H1 (cell line): ENCODE data around the gene EPB41L4B. TPM values are rescaled to one million over a fixed set of nuclear protein-coding genes. Genes with fewer than 3 reads are reported as not detected.

Source experiments
- CTCF ChIA-PET: fragments of 300-600 bp; sonication (Branson Sonifier 250); formaldehyde crosslinking; loops from one replicate; lab custom pipeline; 2021; ENCODE audit not compliant: partially characterized antibody; lab: Charles Lee
- POLR2A ChIA-PET: fragments of 300-600 bp; sonication (Branson Sonifier 250); formaldehyde crosslinking; loops from one replicate; lab custom pipeline; 2021; ENCODE audit warnings: inconsistent platforms; ENCODE audit not compliant: partially characterized antibody; lab: Charles Lee
- DNase-seq, 2 experiments: peaks; one replicate each; pipeline versions ENCODE4 v3.0.0 to v3.0.0-alpha.2; 2010 to 2022; ENCODE audit warnings: low spot score in 2 of 2, low read depth in 1 of 2, mixed read lengths in 1 of 2
- FAIRE-seq: peaks from 2 replicates; lab custom pipeline; 2011; peaks lifted over from hg19 to GRCh38; lab: Jason Lieb, UNC
- H2AFZ ChIP-seq: 2 replicates; pipeline ENCODE4 v1.8.1; 2012; ENCODE audit warnings: low read length, inconsistent platforms
- H2AK5ac ChIP-seq: 2 replicates; pipeline ENCODE4 v1.6.1; 2013; ENCODE audit warnings: low read depth, low read length
- H2BK120ac ChIP-seq: replicated peaks from 2 replicates; pipeline ENCODE3; 2013; ENCODE audit warnings: low read depth, low read length, inconsistent platforms
- H2BK12ac ChIP-seq: 2 replicates; pipeline ENCODE4 v1.6.1; 2013; ENCODE audit warnings: low read depth, low read length
- H2BK15ac ChIP-seq: 2 replicates; pipeline ENCODE4 v1.6.1; 2013; ENCODE audit warnings: low read length
- H2BK20ac ChIP-seq: 2 replicates; pipeline ENCODE4 v1.6.1; 2013; ENCODE audit warnings: low read length
- H2BK5ac ChIP-seq: 2 replicates; pipeline ENCODE4 v1.6.1; 2013; ENCODE audit warnings: low read depth, low read length
- H3K14ac ChIP-seq: 2 replicates; pipeline ENCODE4 v1.6.1; 2013; ENCODE audit warnings: inconsistent platforms; ENCODE audit not compliant: insufficient read length
- H3K18ac ChIP-seq: 2 replicates; pipeline ENCODE4 v1.6.1; 2013; ENCODE audit warnings: low read length; ENCODE audit errors: extremely low read depth
- H3K23ac ChIP-seq: 2 replicates; pipeline ENCODE4 v1.6.1; 2013; ENCODE audit warnings: inconsistent platforms; ENCODE audit not compliant: insufficient read length
- H3K23me2 ChIP-seq: 2 replicates; pipeline ENCODE4 v1.6.1; 2013; ENCODE audit warnings: low read depth, low read length
- H3K27ac ChIP-seq: 2 replicates; pipeline ENCODE4 v1.6.1; 2011; ENCODE audit warnings: low read depth, low read length, inconsistent platforms
- H3K27me3 ChIP-seq, 4 experiments: replicated peaks in 1 of 4; 1 replicate in 1 of 4; 2 replicates in 3 of 4; pipeline versions ENCODE4 v1.6.1 to v1.8.1; 2011 to 2013; ENCODE audit warnings: low read length in 3 of 4, mild to moderate bottlenecking in 3 of 4, inconsistent platforms in 2 of 4, mixed read lengths in 2 of 4, moderate library complexity in 1 of 4; ENCODE audit not compliant: control insufficient read depth in 3 of 4, insufficient read depth in 3 of 4; ENCODE audit errors: extremely low read depth in 1 of 4
- H3K36me3 ChIP-seq, 4 experiments: 2 replicates each; pipeline versions ENCODE4 v1.6.1 to v1.8.1; 2011 to 2013; ENCODE audit warnings: mild to moderate bottlenecking in 4 of 4, low read length in 3 of 4, moderate library complexity in 2 of 4, control low read depth in 1 of 4, inconsistent platforms in 1 of 4; ENCODE audit not compliant: insufficient read depth in 4 of 4, control insufficient read depth in 2 of 4
- H3K4ac ChIP-seq: replicated peaks from 2 replicates; pipeline ENCODE3; 2013; ENCODE audit warnings: low read length, low read depth, mixed read lengths, inconsistent platforms; ENCODE audit not compliant: insufficient read length
- H3K4me1 ChIP-seq, 4 experiments: replicated peaks in 1 of 4; 1 replicate in 1 of 4; 2 replicates in 3 of 4; pipeline versions ENCODE4 v1.6.1 to v1.8.1; 2011 to 2013; ENCODE audit warnings: low read length in 3 of 4, inconsistent platforms in 2 of 4, mixed read lengths in 1 of 4; ENCODE audit not compliant: insufficient read depth in 4 of 4, control insufficient read depth in 3 of 4
- H3K4me2 ChIP-seq, 2 experiments: 2 replicates each; pipeline versions ENCODE4 v1.6.1 to v1.8.1; 2011 to 2013; ENCODE audit warnings: low read depth in 2 of 2, low read length in 2 of 2, control low read depth in 1 of 2, inconsistent platforms in 1 of 2, mild to moderate bottlenecking in 1 of 2; ENCODE audit not compliant: insufficient read depth in 1 of 2
- H3K4me3 ChIP-seq, 4 experiments: fragments of 200-600, 300-600 bp in 1 of 4; sonication (generic), shearing (Covaris generic), sonication (Bioruptor Twin) in 1 of 4; 2 replicates each; pipeline versions ENCODE4 v1.5.1 to v1.8.1; 2011 to 2016; ENCODE audit warnings: low read length in 4 of 4, low read depth in 3 of 4, control low read depth in 2 of 4, inconsistent platforms in 2 of 4, mild to moderate bottlenecking in 2 of 4, mixed read lengths in 1 of 4, moderate library complexity in 1 of 4; ENCODE audit not compliant: insufficient read depth in 2 of 4; ENCODE audit errors: extremely low read depth in 1 of 4
- H3K56ac ChIP-seq: replicated peaks from 2 replicates; pipeline ENCODE3; 2013; ENCODE audit warnings: low read depth, mild to moderate bottlenecking, mixed read lengths, low read length, inconsistent platforms; ENCODE audit not compliant: insufficient read length
- H3K79me1 ChIP-seq: 2 replicates; pipeline ENCODE4 v1.6.1; 2013; ENCODE audit warnings: low read depth, low read length, control low read depth
- H3K79me2 ChIP-seq, 2 experiments: 2 replicates each; pipeline versions ENCODE4 v1.6.1 to v1.8.1; 2012 to 2013; ENCODE audit warnings: low read length in 2 of 2, mild to moderate bottlenecking in 2 of 2, inconsistent platforms in 1 of 2; ENCODE audit not compliant: insufficient read depth in 2 of 2, control insufficient read depth in 1 of 2
- H3K9ac ChIP-seq, 4 experiments: replicated peaks in 1 of 4; 1 replicate in 1 of 4; 2 replicates in 3 of 4; pipeline versions ENCODE4 v1.6.1 to v1.8.1; 2011 to 2013; ENCODE audit warnings: low read depth in 3 of 4, low read length in 3 of 4, control low read depth in 2 of 4, mild to moderate bottlenecking in 2 of 4, moderate library complexity in 2 of 4, inconsistent platforms in 1 of 4; ENCODE audit errors: extremely low read depth in 1 of 4
- H3K9me3 ChIP-seq, 2 experiments: 2 replicates each; pipeline versions ENCODE4 v1.6.1 to v1.8.1; 2012 to 2013; ENCODE audit warnings: mild to moderate bottlenecking in 2 of 2, moderate library complexity in 2 of 2, control low read depth in 1 of 2, inconsistent platforms in 1 of 2, low read depth in 1 of 2, low read length in 1 of 2, mixed read lengths in 1 of 2; ENCODE audit not compliant: insufficient read depth in 2 of 2
- H4K20me1 ChIP-seq, 2 experiments: replicated peaks in 1 of 2; 2 replicates each; pipeline versions ENCODE3 to v1.8.1; 2011 to 2013; ENCODE audit warnings: inconsistent platforms in 2 of 2, low read length in 2 of 2, mild to moderate bottlenecking in 1 of 2; ENCODE audit not compliant: insufficient read depth in 2 of 2, control insufficient read depth in 1 of 2
- H4K5ac ChIP-seq: 2 replicates; pipeline ENCODE4 v1.6.1; 2013; ENCODE audit warnings: low read length, low read depth, mixed read lengths, inconsistent platforms; ENCODE audit not compliant: insufficient read length
- H4K8ac ChIP-seq: 2 replicates; pipeline ENCODE4 v1.8.0; 2013; ENCODE audit warnings: mild to moderate bottlenecking, moderate library complexity, low read length, inconsistent platforms; ENCODE audit not compliant: insufficient read depth; ENCODE audit errors: extremely low read depth
- H4K91ac ChIP-seq: replicated peaks from 2 replicates; pipeline ENCODE3; 2013; ENCODE audit warnings: low read length, mixed read lengths, inconsistent platforms; ENCODE audit not compliant: insufficient read length
- ASH2L ChIP-seq: fragments of 200-600, 300-600 bp; sonication (generic); IDR thresholded peaks from one replicate; pipeline ENCODE4 v1.7.1; 2017; ENCODE audit warnings: low read length
- NANOG ChIP-seq: IDR thresholded peaks from 2 replicates; pipeline ENCODE4 v1.6.1; 2011; ENCODE audit warnings: low read length, low read depth, mild to moderate bottlenecking, inconsistent platforms; ENCODE audit not compliant: insufficient read depth, poor library complexity, severe bottlenecking
- SRF ChIP-seq: IDR thresholded peaks from 2 replicates; pipeline ENCODE4 v1.6.1; 2011; ENCODE audit warnings: mild to moderate bottlenecking, low read depth, low read length, moderate library complexity
- USF2 ChIP-seq: IDR thresholded peaks from 2 replicates; pipeline ENCODE4 v1.6.1; 2011; ENCODE audit warnings: low read length, improper control_type of control experiment
- WGBS, 2 experiments: shearing (Covaris generic) in 1 of 2; methylation state at CpG; one replicate each; pipeline versions ENCODE4 v1.1.6 to v1.1.7; 2013 to 2015; ENCODE audit warnings: low lambda C conversion rate in 2 of 2, mixed read lengths in 2 of 2, inconsistent platforms in 1 of 2, low coverage in 1 of 2, missing lambda C conversion rate in 1 of 2; ENCODE audit not compliant: insufficient replicate concordance in 2 of 2, insufficient coverage in 1 of 2, insufficient read length in 1 of 2; ENCODE audit errors: extremely low coverage in 1 of 2, missing lambda C conversion rate in 1 of 2; 5-methylcytosine and 5-hydroxymethylcytosine counted together
- polyA plus RNA-seq, 7 experiments: library from polyadenylated mRNA; depleted of rRNA in 3 of 7; stranded (reverse) in 5 of 7; unstranded in 2 of 7; fragments of >200 nt in 5 of 7; fragments of 200-250 nt in 2 of 7; gene quantifications; 1 replicate in 5 of 7; 2 replicates in 1 of 7; 4 replicates in 1 of 7; pipeline versions ENCODE4 v1.2.1 to v1.2.3, GENCODE V29; 2011 to 2013; ENCODE audit warnings: missing spikeins in 2 of 7, mixed read lengths in 2 of 7
- total RNA-seq: library from RNA; stranded (reverse); fragmentation: NEBNext Ultra II Directional; extraction: Animal tissue kit (Norgen Biotek cat#: 25700); gene quantifications from 2 replicates; pipeline ENCODE4 v1.2.1, GENCODE V29; 2021

EPB41L4B gene
- total and polyA plus RNA-seq, 2 of the 8 experiments (the other 6 are each of a cell fraction or from before 2014, with no cell fraction given): 11.9 to 25.0 TPM

- no peak overlapping the region for H3K56ac ChIP-seq
- H3K27me3 ChIP-seq: no peaks in the 10 kb centered on the region
- H4K20me1 ChIP-seq: no peaks in the 10 kb centered on the region
- no peak overlapping the region for H3K4ac ChIP-seq
- H2BK20ac ChIP-seq: no peak overlapping the region
- H2AFZ ChIP-seq: no peak overlapping the region
- DNase-seq (no peak), FAIRE-seq (no peak)
- H2BK12ac ChIP-seq: no peak overlapping the region
- CTCF ChIA-PET: interaction anchor here (1.1 to 1.8 kb wide), 2 partner anchors 14 to 29 kb away, joined by 3 to 6 read pairs; no protein-coding TSS in a partner anchor
- H3K9me3 ChIP-seq: no peaks in the 10 kb centered on the region
- H3K27ac ChIP-seq: no peak overlapping the region
- no peak overlapping the region for H2BK15ac ChIP-seq
- H2AK5ac ChIP-seq: no peak overlapping the region
- no peaks in the 10 kb centered on the region for H3K79me2 ChIP-seq
- no peaks in the 10 kb centered on the region for H3K23me2 ChIP-seq
- no peak overlapping the region for H4K91ac ChIP-seq
- no peak overlapping the region for H2BK5ac ChIP-seq
- POLR2A ChIA-PET: no interaction called here
- no peaks in the 10 kb centered on the region for H3K4me1 ChIP-seq
- no peak overlapping the region for H3K4me3 ChIP-seq
- 91% methylated on average over 4 of the region's 4 CpGs; no CpG with 5 or more reads in 1 of the 2 experiments for WGBS, 2 experiments
- no peak overlapping the region for H2BK120ac ChIP-seq
- no peak overlapping the region for H3K23ac ChIP-seq
- no peaks in the 10 kb centered on the region for H3K36me3 ChIP-seq
- H3K18ac ChIP-seq: no peak overlapping the region
- no peak overlapping the region for H3K9ac ChIP-seq
- no peak overlapping the region for H3K14ac ChIP-seq
- no peak overlapping the region for H4K5ac ChIP-seq
- H4K8ac ChIP-seq: no peak overlapping the region
- no peaks in the 10 kb centered on the region for H3K79me1 ChIP-seq
- no peak overlapping the region for H3K4me2 ChIP-seq
- TF ChIP-seq USF2: no peak
- TF ChIP-seq NANOG: no peak
- TF ChIP-seq SRF: no peak
- no peak for TF ChIP-seq ASH2L
These were observed 108.1 kb downstream of the EPB41L4B start for GRCh38 chr9:109212768-109213167.
